ENCODE results near the gene SPATA18. TPM values are rescaled to one million over a fixed set of nuclear protein-coding genes. Genes with fewer than 3 reads are reported as not detected.

The SPATA18 gene
- polyA plus RNA-seq, 1 donor (not counting 4 experiments of a cell fraction or from before 2014, with no cell fraction given) = 5.6 TPM

- Histone ChIP-seq H3K4me3 (ENCODE audit: control insufficient read depth in 2 of 3, extremely low read depth in 1 of 3, insufficient read depth in 2 of 3, low read depth in 1 of 3, low read length in 3 of 3) (no peak overlapping the region), H3K9ac (ENCODE audit: control insufficient read depth, extremely low read depth, insufficient read depth, low read length) (no peak overlapping the region), H3K4me1 (ENCODE audit: control insufficient read depth, extremely low read depth, insufficient read depth, low read length) (peaks cover 3% of the 10 kb centered on the region), H3K9me1 (ENCODE audit: control insufficient read depth, extremely low read depth, insufficient read depth, low read length) (no peaks in the 10 kb centered on the region), H2AFZ (ENCODE audit: control insufficient read depth, low read length) (no peak overlapping the region), H3K27me3 (ENCODE audit: control insufficient read depth, extremely low read depth, insufficient read depth, low read length) (no peaks in the 10 kb centered on the region), H3K79me2 (ENCODE audit: control insufficient read depth, insufficient read depth, low read length) (no peaks in the 10 kb centered on the region), H3K9me3 (ENCODE audit: control insufficient read depth, low read depth, low read length) (no peaks in the 10 kb centered on the region), H3K4me2 (ENCODE audit: control insufficient read depth, extremely low read depth, insufficient read depth, low read depth, low read length) (no peak overlapping the region), H3K27ac (ENCODE audit: control insufficient read depth, insufficient read depth, low read length) (no peak overlapping the region), H4K20me1 (ENCODE audit: control insufficient read depth, extremely low read depth, insufficient read depth, low read length) (no peaks in the 10 kb centered on the region), H3K36me3 (ENCODE audit: control insufficient read depth in 2 of 2, extremely low read depth in 1 of 2, insufficient read depth in 2 of 2, low read length in 2 of 2) (no peaks in the 10 kb centered on the region)
- FAIRE-seq = no peak
- dilution Hi-C loops (cut with MboI; ENCODE audit: extremely low pct_ligation_motif_present, low sequenced_read_pairs) = no loop called here
- TF ChIP-seq CTCF (optimal IDR thresholded peaks at IDR 0.05 in 1 of 3, IDR thresholded peaks at IDR 0.05 in 1 of 3, conservative IDR thresholded peaks at IDR 0.05 in 1 of 3; ENCODE audit: extremely low read depth in 1 of 3, insufficient read depth in 2 of 3, low read length in 3 of 3) = no peak
- no peak for TF ChIP-seq EZH2 (IDR thresholded peaks at IDR 0.05; ENCODE audit: low read length)
- no peak for DNase-seq (ENCODE audit: low read depth, low spot score)
These were observed 55.1 kb downstream of the SPATA18 start for GRCh38 chr4:52106191-52106590.

- DNase-seq (ENCODE audit: low read depth, low spot score) = no peak
- no peak for FAIRE-seq
- TF ChIP-seq EZH2 (IDR thresholded peaks at IDR 0.05; ENCODE audit: low read length) = no peak
- TF ChIP-seq CTCF (optimal IDR thresholded peaks at IDR 0.05 in 1 of 3, IDR thresholded peaks at IDR 0.05 in 1 of 3, conservative IDR thresholded peaks at IDR 0.05 in 1 of 3; ENCODE audit: extremely low read depth in 1 of 3, insufficient read depth in 2 of 3, low read length in 3 of 3) = no peak
These were observed 55.6 kb downstream of the SPATA18 start for GRCh38 chr4:52106660-52107059.

More at GRCh38 chr4:52106660-52107059, 55.6 kb downstream of the SPATA18 start:
- H3K27me3 ChIP-seq (ENCODE audit: control insufficient read depth, extremely low read depth, insufficient read depth, low read length) = no peaks in the 10 kb centered on the region
- H3K4me3 ChIP-seq (ENCODE audit: control insufficient read depth in 2 of 3, extremely low read depth in 1 of 3, insufficient read depth in 2 of 3, low read depth in 1 of 3, low read length in 3 of 3) = no peak overlapping the region
- no peak overlapping the region for H3K9ac ChIP-seq (ENCODE audit: control insufficient read depth, extremely low read depth, insufficient read depth, low read length)
- H4K20me1 ChIP-seq (ENCODE audit: control insufficient read depth, extremely low read depth, insufficient read depth, low read length) = no peaks in the 10 kb centered on the region
- H3K36me3 ChIP-seq (ENCODE audit: control insufficient read depth in 2 of 2, extremely low read depth in 1 of 2, insufficient read depth in 2 of 2, low read length in 2 of 2) = no peaks in the 10 kb centered on the region
- dilution Hi-C loops (cut with MboI; ENCODE audit: extremely low pct_ligation_motif_present, low sequenced_read_pairs) = no loop called here
- no peak overlapping the region for H2AFZ ChIP-seq (ENCODE audit: control insufficient read depth, low read length)
- no peak overlapping the region for H3K27ac ChIP-seq (ENCODE audit: control insufficient read depth, insufficient read depth, low read length)
- H3K79me2 ChIP-seq (ENCODE audit: control insufficient read depth, insufficient read depth, low read length) = no peaks in the 10 kb centered on the region
- H3K4me1 ChIP-seq (ENCODE audit: control insufficient read depth, extremely low read depth, insufficient read depth, low read length) = peaks cover 3% of the 10 kb centered on the region
- H3K9me1 ChIP-seq (ENCODE audit: control insufficient read depth, extremely low read depth, insufficient read depth, low read length) = no peaks in the 10 kb centered on the region
- no peak overlapping the region for H3K4me2 ChIP-seq (ENCODE audit: control insufficient read depth, extremely low read depth, insufficient read depth, low read depth, low read length)
- H3K9me3 ChIP-seq (ENCODE audit: control insufficient read depth, low read depth, low read length) = no peaks in the 10 kb centered on the region

All from keratinocyte (primary cell).